ENCODE measurements around the gene KCNMA1.

KCNMA1 gene

GRCh38 chr10:77168861-77169260, 468.7 kb downstream of the KCNMA1 start:
- peaks cover 16% of the 10 kb centered on the region for H3K27me3 Mint-ChIP-seq (ENCODE audit: low read depth)
- H3K4me1 Mint-ChIP-seq (ENCODE audit: low read depth), result peaks cover 4% of the 10 kb centered on the region
- H3K36me3 Mint-ChIP-seq (ENCODE audit: low read depth), result no peaks in the 10 kb centered on the region
- no peak overlapping the region for H3K4me3 Mint-ChIP-seq
- no peak overlapping the region for H3K27ac Mint-ChIP-seq
- H3K9me3 Mint-ChIP-seq, result no peaks in the 10 kb centered on the region

- Mint-ChIP-seq H3K36me3 (ENCODE audit: low read depth) (no peaks in the 10 kb centered on the region), H3K4me1 (ENCODE audit: low read depth) (peaks cover 4% of the 10 kb centered on the region), H3K27ac (no peak overlapping the region), H3K4me3 (no peak overlapping the region), H3K9me3 (no peaks in the 10 kb centered on the region), H3K27me3 (ENCODE audit: low read depth) (peaks cover 16% of the 10 kb centered on the region)
Measured at GRCh38 chr10:77168161-77168560, 469.4 kb downstream of the KCNMA1 start.

GRCh38 chr10:77165445-77166208, 472.0 kb downstream of the KCNMA1 start:
- Mint-ChIP-seq H3K4me1 (ENCODE audit: low read depth) (peaks cover 4% of the 10 kb centered on the region), H3K27me3 (ENCODE audit: low read depth) (peaks cover 16% of the 10 kb centered on the region), H3K36me3 (ENCODE audit: low read depth) (no peaks in the 10 kb centered on the region), H3K4me3 (no peak overlapping the region), H3K27ac (no peak overlapping the region), H3K9me3 (no peaks in the 10 kb centered on the region)

GRCh38 chr10:77164616-77165311, 472.8 kb downstream of the KCNMA1 start:
- H3K4me3 Mint-ChIP-seq, result no peak overlapping the region
- H3K36me3 Mint-ChIP-seq (ENCODE audit: low read depth), result no peaks in the 10 kb centered on the region
- H3K27me3 Mint-ChIP-seq (ENCODE audit: low read depth), result peaks cover 16% of the 10 kb centered on the region
- no peaks in the 10 kb centered on the region for H3K9me3 Mint-ChIP-seq
- H3K27ac Mint-ChIP-seq, result no peak overlapping the region
- peaks cover 4% of the 10 kb centered on the region for H3K4me1 Mint-ChIP-seq (ENCODE audit: low read depth)

- Mint-ChIP-seq H3K27me3 (ENCODE audit: low read depth) (peaks cover 16% of the 10 kb centered on the region), H3K9me3 (no peaks in the 10 kb centered on the region), H3K27ac (no peak overlapping the region), H3K36me3 (ENCODE audit: low read depth) (no peaks in the 10 kb centered on the region), H3K4me1 (ENCODE audit: low read depth) (peaks cover 4% of the 10 kb centered on the region), H3K4me3 (no peak overlapping the region)
Measured at GRCh38 chr10:77163670-77164348, 473.8 kb downstream of the KCNMA1 start.

- peaks cover 20% of the 10 kb centered on the region for H3K27me3 Mint-ChIP-seq (ENCODE audit: low read depth)
- H3K4me1 Mint-ChIP-seq (ENCODE audit: low read depth), result peaks cover 4% of the 10 kb centered on the region
- H3K27ac Mint-ChIP-seq, result no peak overlapping the region
- no peaks in the 10 kb centered on the region for H3K9me3 Mint-ChIP-seq
- H3K4me3 Mint-ChIP-seq, result no peak overlapping the region
- no peaks in the 10 kb centered on the region for H3K36me3 Mint-ChIP-seq (ENCODE audit: low read depth)
Measured at GRCh38 chr10:77162697-77163096, 474.9 kb downstream of the KCNMA1 start.

GRCh38 chr10:77160679-77161078, 476.9 kb downstream of the KCNMA1 start:
- Mint-ChIP-seq H3K4me1 (ENCODE audit: low read depth) (peaks cover 2% of the 10 kb centered on the region), H3K27ac (no peak overlapping the region), H3K27me3 (ENCODE audit: low read depth) (peaks cover 13% of the 10 kb centered on the region), H3K36me3 (ENCODE audit: low read depth) (no peaks in the 10 kb centered on the region), H3K4me3 (no peak overlapping the region), H3K9me3 (no peaks in the 10 kb centered on the region)

GRCh38 chr10:77159538-77160110, 478.0 kb downstream of the KCNMA1 start:
- H3K4me1 Mint-ChIP-seq (ENCODE audit: low read depth), result no peaks in the 10 kb centered on the region
- H3K27ac Mint-ChIP-seq, result no peak overlapping the region
- H3K27me3 Mint-ChIP-seq (ENCODE audit: low read depth), result peaks cover 10% of the 10 kb centered on the region
- H3K4me3 Mint-ChIP-seq, result no peak overlapping the region
- no peaks in the 10 kb centered on the region for H3K36me3 Mint-ChIP-seq (ENCODE audit: low read depth)
- no peaks in the 10 kb centered on the region for H3K9me3 Mint-ChIP-seq

- H3K4me1 Mint-ChIP-seq (ENCODE audit: low read depth), result no peaks in the 10 kb centered on the region
- no peak overlapping the region for H3K4me3 Mint-ChIP-seq
- no peaks in the 10 kb centered on the region for H3K9me3 Mint-ChIP-seq
- no peaks in the 10 kb centered on the region for H3K36me3 Mint-ChIP-seq (ENCODE audit: low read depth)
- peaks cover 6% of the 10 kb centered on the region for H3K27me3 Mint-ChIP-seq (ENCODE audit: low read depth)
- H3K27ac Mint-ChIP-seq, result no peak overlapping the region
Measured at GRCh38 chr10:77158666-77159065, 478.9 kb downstream of the KCNMA1 start.

- H3K27me3 Mint-ChIP-seq (ENCODE audit: low read depth), result peaks cover 6% of the 10 kb centered on the region
- no peaks in the 10 kb centered on the region for H3K9me3 Mint-ChIP-seq
- H3K4me3 Mint-ChIP-seq, result no peak overlapping the region
- no peaks in the 10 kb centered on the region for H3K36me3 Mint-ChIP-seq (ENCODE audit: low read depth)
- no peaks in the 10 kb centered on the region for H3K4me1 Mint-ChIP-seq (ENCODE audit: low read depth)
- no peak overlapping the region for H3K27ac Mint-ChIP-seq
Measured at GRCh38 chr10:77157248-77158019, 480.2 kb downstream of the KCNMA1 start.

GRCh38 chr10:77156406-77156879, 481.2 kb downstream of the KCNMA1 start:
- Mint-ChIP-seq H3K27me3 (ENCODE audit: low read depth) (peaks cover 6% of the 10 kb centered on the region), H3K4me3 (no peak overlapping the region), H3K27ac (no peak overlapping the region), H3K4me1 (ENCODE audit: low read depth) (no peaks in the 10 kb centered on the region), H3K36me3 (ENCODE audit: low read depth) (no peaks in the 10 kb centered on the region), H3K9me3 (no peaks in the 10 kb centered on the region)

GRCh38 chr10:77152256-77152655, 485.4 kb downstream of the KCNMA1 start:
- no peaks in the 10 kb centered on the region for H3K36me3 Mint-ChIP-seq (ENCODE audit: low read depth)
- H3K9me3 Mint-ChIP-seq, result no peaks in the 10 kb centered on the region
- no peak overlapping the region for H3K4me3 Mint-ChIP-seq
- no peaks in the 10 kb centered on the region for H3K4me1 Mint-ChIP-seq (ENCODE audit: low read depth)
- H3K27ac Mint-ChIP-seq, result no peak overlapping the region
- no peaks in the 10 kb centered on the region for H3K27me3 Mint-ChIP-seq (ENCODE audit: low read depth)

GRCh38 chr10:77151408-77151807, 486.2 kb downstream of the KCNMA1 start:
- H3K27me3 Mint-ChIP-seq (ENCODE audit: low read depth), result no peaks in the 10 kb centered on the region
- no peak overlapping the region for H3K27ac Mint-ChIP-seq
- H3K36me3 Mint-ChIP-seq (ENCODE audit: low read depth), result no peaks in the 10 kb centered on the region
- no peaks in the 10 kb centered on the region for H3K9me3 Mint-ChIP-seq
- no peaks in the 10 kb centered on the region for H3K4me1 Mint-ChIP-seq (ENCODE audit: low read depth)
- no peak overlapping the region for H3K4me3 Mint-ChIP-seq

GRCh38 chr10:77149706-77150105, 487.9 kb downstream of the KCNMA1 start:
- no peaks in the 10 kb centered on the region for H3K36me3 Mint-ChIP-seq (ENCODE audit: low read depth)
- no peaks in the 10 kb centered on the region for H3K9me3 Mint-ChIP-seq
- H3K4me3 Mint-ChIP-seq, result no peak overlapping the region
- H3K4me1 Mint-ChIP-seq (ENCODE audit: low read depth), result no peaks in the 10 kb centered on the region
- H3K27ac Mint-ChIP-seq, result no peak overlapping the region
- H3K27me3 Mint-ChIP-seq (ENCODE audit: low read depth), result no peaks in the 10 kb centered on the region

Measured in T-helper 1 cell treated with Interleukin-12 subunit alpha and Interleukin-12 subunit beta and Interleukin-4 antibody, amounts not matched to agents 30 μg/mL and 1 μg/mL, for 36 hours (primary cell).